Measurements from ENCODE around the gene EPN2. TPM values are rescaled to one million over a fixed set of nuclear protein-coding genes. Genes with fewer than 3 reads are reported as not detected.
A peak's percentile ranks its signal among the peaks of the same experiment; 100 is the strongest.

Gene EPN2
- total and polyA plus RNA-seq, 4 donors, result 5.6 to 23.8 (median 12.2) TPM

- Histone ChIP-seq H3K27me3 (ENCODE audit: control insufficient read depth in 4 of 4, insufficient read depth in 4 of 4, low read length in 3 of 4) (no peaks in the 10 kb centered on the region), H3K4me1 (ENCODE audit: control insufficient read depth in 4 of 4, insufficient read depth in 4 of 4, low read length in 3 of 4) (peaks cover 2 to 10% (median 5%) of the 10 kb centered on the region in 4 donors), H3K9me3 (ENCODE audit: control insufficient read depth in 4 of 4, low read length in 3 of 4) (no peaks in the 10 kb centered on the region), H3K36me3 (ENCODE audit: control insufficient read depth in 4 of 4, insufficient read depth in 3 of 4, low read depth in 1 of 4, low read length in 3 of 4) (peaks cover 6 to 22% (median 10%) of the 10 kb centered on the region in 4 donors), H3K9ac (ENCODE audit: low read depth in 1 of 2, low read length in 2 of 2) (no peak overlapping the region), H3K4me3 (ENCODE audit: low read depth in 1 of 3, low read length in 3 of 3) (no peak overlapping the region), H3K27ac (ENCODE audit: low read depth in 1 of 2, low read length in 2 of 2) (no peak overlapping the region)
- no peak for DNase-seq (ENCODE audit: low spot score)
- WGBS, result 90% methylated on average over 6 of the region's 6 CpGs
- TF ChIP-seq JUND (IDR thresholded peaks at IDR 0.05) (no peak), RXRA (IDR thresholded peaks at IDR 0.05) (no peak), HNF4G (IDR thresholded peaks at IDR 0.05) (no peak), HNF4A (conservative IDR thresholded peaks at IDR 0.05) (no peak), GABPA (IDR thresholded peaks at IDR 0.05 in 1 of 2, conservative IDR thresholded peaks at IDR 0.05 in 1 of 2) (no peak), CTCF (IDR thresholded peaks at IDR 0.05; ENCODE audit: low read depth, low read length, missing input control) (no peak), YY1 (IDR thresholded peaks at IDR 0.05) (no peak), EGR1 (IDR thresholded peaks at IDR 0.05; ENCODE audit: low read depth in 2 of 2) (no peak), REST (IDR thresholded peaks at IDR 0.05) (no peak), FOXA2 (IDR thresholded peaks at IDR 0.05) (no peak), SP1 (IDR thresholded peaks at IDR 0.05) (no peak), MAX (IDR thresholded peaks at IDR 0.05) (no peak), TAF1 (conservative IDR thresholded peaks at IDR 0.05) (no peak)
- TF ChIP-seq, protein P1, sequence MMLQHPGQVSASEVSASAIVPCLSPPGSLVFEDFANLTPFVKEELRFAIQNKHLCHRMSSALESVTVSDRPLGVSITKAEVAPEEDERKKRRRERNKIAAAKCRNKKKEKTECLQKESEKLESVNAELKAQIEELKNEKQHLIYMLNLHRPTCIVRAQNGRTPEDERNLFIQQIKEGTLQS (IDR thresholded peaks at IDR 0.05), result no peak
These were observed 146.7 kb downstream of the EPN2 start for GRCh38 chr17:19383681-19384470.

DNA sequence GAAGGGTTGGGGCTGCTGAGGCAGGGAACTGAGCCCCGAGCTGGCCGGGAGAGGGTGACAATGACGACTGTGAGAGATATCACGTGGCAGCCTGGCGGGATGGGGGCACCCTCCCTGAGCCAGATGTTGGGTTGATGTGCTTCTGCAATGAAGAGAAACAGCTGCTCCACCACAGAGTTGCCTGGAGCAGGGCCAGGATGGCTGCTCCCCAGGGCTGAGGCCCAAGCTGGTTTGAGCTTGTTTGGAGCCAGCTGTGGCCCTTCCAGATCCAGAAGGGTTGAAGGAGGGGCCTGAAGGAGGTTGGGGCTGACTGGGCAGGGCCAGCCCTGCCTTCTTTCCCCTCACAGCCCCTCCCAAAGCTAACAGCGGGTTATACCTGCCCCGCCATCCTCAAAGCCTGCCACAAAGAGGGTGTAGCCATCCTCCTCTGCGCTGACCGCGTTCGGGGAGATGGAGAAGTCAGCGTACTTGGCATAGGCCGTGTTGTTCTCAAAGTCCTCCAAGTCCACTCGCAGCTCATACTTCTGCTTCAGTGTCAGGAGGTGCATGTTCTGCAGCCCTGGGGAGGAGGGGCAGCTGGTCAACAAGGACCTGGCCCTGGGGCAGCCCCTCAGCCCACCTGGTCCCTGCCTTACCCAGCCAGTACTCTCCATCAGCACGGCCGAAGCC is 147.7 kb downstream of the EPN2 start:
- WGBS, result 78% methylated on average over 16 of the region's 16 CpGs
- no peak for DNase-seq (ENCODE audit: low spot score)
- no peak overlapping the region for H3K9ac ChIP-seq (ENCODE audit: low read depth in 1 of 2, low read length in 2 of 2)

More for the DNA sequence above, 147.7 kb downstream of the EPN2 start:
- TF ChIP-seq REST (IDR thresholded peaks at IDR 0.05) (no peak), JUND (IDR thresholded peaks at IDR 0.05) (no peak)
- peaks cover 6 to 22% (median 10%) of the 10 kb centered on the region in 4 donors for H3K36me3 ChIP-seq (ENCODE audit: control insufficient read depth in 4 of 4, insufficient read depth in 3 of 4, low read depth in 1 of 4, low read length in 3 of 4)
- no peak overlapping the region for H3K4me3 ChIP-seq (ENCODE audit: low read depth in 1 of 3, low read length in 3 of 3)
- H3K27me3 ChIP-seq (ENCODE audit: control insufficient read depth in 4 of 4, insufficient read depth in 4 of 4, low read length in 3 of 4), result no peaks in the 10 kb centered on the region
- H3K27ac ChIP-seq (ENCODE audit: low read depth in 1 of 2, low read length in 2 of 2), result peak overlapping the region in 1 of 2 donors; percentile 39
- H3K4me1 ChIP-seq (ENCODE audit: control insufficient read depth in 4 of 4, insufficient read depth in 4 of 4, low read length in 3 of 4), result peaks cover 0 to 4% (median 0%) of the 10 kb centered on the region in 4 donors
- H3K9me3 ChIP-seq (ENCODE audit: control insufficient read depth in 4 of 4, low read length in 3 of 4), result no peaks in the 10 kb centered on the region

All from liver (tissue), 9 donors.